HepG2 (cell line): ENCODE measurements around the gene UNC93A. TPM values are rescaled to one million over a fixed set of nuclear protein-coding genes. Genes with fewer than 3 reads are reported as not detected.

Experiments
- ARID2 ChIP-seq: sonication (generic); formaldehyde crosslinking; IDR thresholded peaks from 2 replicates; pipeline ENCODE4 v1.8.1; 2022; ENCODE audit warnings: mild to moderate bottlenecking, missing genetic modification reagents, borderline replicate concordance
- ATRX ChIP-seq: sonication (generic); formaldehyde crosslinking; IDR thresholded peaks from 2 replicates; pipeline ENCODE4 v1.4.0; 2020; ENCODE audit warnings: missing genetic modification reagents, borderline replicate concordance
- BHLHE40 ChIP-seq: IDR thresholded peaks from 2 replicates; pipeline ENCODE4 v1.6.1; 2011; ENCODE audit warnings: low read length, improper control_type of control experiment
- CEBPZ ChIP-seq: IDR thresholded peaks from 2 replicates; pipeline ENCODE4 v1.6.1; 2012; ENCODE audit warnings: low read length, improper control_type of control experiment
- ETV6 ChIP-seq: sonication (generic); formaldehyde crosslinking; conservative IDR thresholded peaks from 2 replicates; pipeline ENCODE4 v1.4.0; 2020; ENCODE audit warnings: missing genetic modification reagents
- HDAC1 ChIP-seq: sonication (generic); formaldehyde crosslinking; IDR thresholded peaks from 2 replicates; pipeline ENCODE4 v1.5.1; 2020; ENCODE audit warnings: mild to moderate bottlenecking, missing genetic modification reagents
- MEIS1 ChIP-seq: sonication (generic); formaldehyde crosslinking; IDR thresholded peaks from 2 replicates; pipeline ENCODE4 v1.9.0; 2021; ENCODE audit warnings: mild to moderate bottlenecking, missing genetic modification reagents, moderate library complexity, borderline replicate concordance
- MYPOP ChIP-seq: sonication (generic); formaldehyde crosslinking; IDR thresholded peaks from 2 replicates; pipeline ENCODE4 v1.8.1; 2023; ENCODE audit warnings: mild to moderate bottlenecking, moderate library complexity, missing genetic modification reagents
- MZF1 ChIP-seq: sonication (generic); formaldehyde crosslinking; IDR thresholded peaks from 2 replicates; pipeline ENCODE4 v1.8.1; 2023; ENCODE audit warnings: mild to moderate bottlenecking, missing genetic modification reagents, borderline replicate concordance
- PAX8 ChIP-seq: sonication (generic); formaldehyde crosslinking; IDR thresholded peaks from 2 replicates; pipeline ENCODE4 v1.8.0; 2022; ENCODE audit warnings: mild to moderate bottlenecking, missing genetic modification reagents, borderline replicate concordance
- PBX2 ChIP-seq: IDR thresholded peaks from 2 replicates; pipeline ENCODE4 v1.6.1; 2016; ENCODE audit warnings: control low read depth
- RELA ChIP-seq: sonication (generic); formaldehyde crosslinking; IDR thresholded peaks from 2 replicates; pipeline ENCODE4 v1.4.0; 2020; ENCODE audit warnings: missing genetic modification reagents
- SNAPC5 ChIP-seq: sonication (generic); formaldehyde crosslinking; IDR thresholded peaks from 2 replicates; pipeline ENCODE4 v1.8.1; 2023; ENCODE audit warnings: mild to moderate bottlenecking, missing genetic modification reagents, borderline replicate concordance
- TAF15 ChIP-seq: fragments of 200-400 bp; formaldehyde crosslinking; IDR thresholded peaks from one replicate; pipeline ENCODE4 v1.6.1; 2018; ENCODE audit warnings: mild to moderate bottlenecking, low read depth, low read length; ENCODE audit not compliant: poor library complexity, severe bottlenecking
- TEF ChIP-seq: sonication (generic); formaldehyde crosslinking; IDR thresholded peaks from 2 replicates; pipeline ENCODE4 v1.5.0; 2020; ENCODE audit warnings: missing genetic modification reagents
- THAP11 ChIP-seq: IDR thresholded peaks from 2 replicates; pipeline ENCODE4 v1.6.1; 2016; ENCODE audit warnings: missing biosample characterization, missing genetic modification reagents
- ZBTB33 ChIP-seq: sonication (generic); formaldehyde crosslinking; IDR thresholded peaks from 2 replicates; pipeline ENCODE4 v1.4.0; 2020; ENCODE audit warnings: missing genetic modification reagents
- ZFP62 ChIP-seq: sonication (generic); formaldehyde crosslinking; IDR thresholded peaks from 2 replicates; pipeline ENCODE4 v1.4.0; 2020; ENCODE audit warnings: missing genetic modification reagents
- ZNF225 ChIP-seq: sonication (generic); formaldehyde crosslinking; IDR thresholded peaks from 2 replicates; pipeline ENCODE4 v1.4.0; 2020; ENCODE audit warnings: mild to moderate bottlenecking, missing genetic modification reagents
- ZNF451 ChIP-seq: sonication (generic); formaldehyde crosslinking; IDR thresholded peaks from 2 replicates; pipeline ENCODE4 v1.5.0; 2020; ENCODE audit warnings: mild to moderate bottlenecking, missing genetic modification reagents
- ZNF605 ChIP-seq: sonication (generic); formaldehyde crosslinking; IDR thresholded peaks from 2 replicates; pipeline ENCODE4 v1.8.0; 2022; ENCODE audit warnings: mild to moderate bottlenecking, missing genetic modification reagents
- ZNF737 ChIP-seq: sonication (generic); formaldehyde crosslinking; IDR thresholded peaks from 2 replicates; pipeline ENCODE4 v1.5.0; 2020; ENCODE audit warnings: missing genetic modification reagents, mild to moderate bottlenecking, borderline replicate concordance
- ZNF792 ChIP-seq: IDR thresholded peaks from 2 replicates; pipeline ENCODE4 v1.6.1; 2016
- polyA plus RNA-seq, 8 experiments: library from polyadenylated mRNA; depleted of rRNA in 3 of 8; stranded (reverse) in 7 of 8; unstranded in 1 of 8; fragments of >200 nt; fragmentation: Illumina TruSeq in 4 of 8; extraction: Trizol in 4 of 8; gene quantifications; 2 replicates each; pipeline versions ENCODE4 v1.2.1 to v1.2.3, GENCODE V29; 2011 to 2016; ENCODE audit warnings: low read depth in 4 of 8, missing spikeins in 1 of 8, mixed read lengths in 1 of 8; ENCODE audit not compliant: insufficient read depth in 1 of 8
- total RNA-seq, 5 experiments: library from RNA; depleted of rRNA; stranded (reverse); fragments of >200 nt; fragmentation: Illumina TruSeq; extraction: Trizol; gene quantifications; 2 replicates each; pipeline ENCODE4 v1.2.3, GENCODE V29; 2016; ENCODE audit warnings: low read depth in 1 of 5

Gene UNC93A
- total and polyA plus RNA-seq, 2 of the 13 experiments (the other 11 are each of a cell fraction or from before 2014, with no cell fraction given): 11.0 to 42.7 TPM

GRCh38 chr6:167285077-167285770 is 5.9 kb upstream of the UNC93A start (continued):
- TF ChIP-seq CEBPZ (no peak), MZF1 (CRISPR knock-in tag) (no peak), ZFP62 (no peak), ATRX (CRISPR knock-in tag) (no peak), ETV6 (CRISPR knock-in tag) (no peak), MYPOP (CRISPR knock-in tag) (no peak), SNAPC5 (CRISPR knock-in tag) (no peak), ZNF225 (CRISPR knock-in tag) (0 out of 2 replicates have a peak, but pooled peaks have one; percentile 56), ZNF605 (CRISPR knock-in tag) (peak; percentile 30; the same call in 1 of the 2 replicates), BHLHE40 (no peak), RELA (CRISPR knock-in tag) (no peak), THAP11 (no peak), ZNF792 (CRISPR knock-in tag) (no peak), TEF (no peak), TAF15 (no peak), ZBTB33 (CRISPR knock-in tag) (peak; percentile 88; the same call in 1 of the 2 replicates), ZNF737 (CRISPR knock-in tag) (no peak), PAX8 (CRISPR knock-in tag) (no peak), HDAC1 (CRISPR knock-in tag) (no peak), ARID2 (CRISPR knock-in tag) (no peak), ZNF451 (no peak), MEIS1 (no peak), PBX2 (CRISPR knock-in tag) (no peak)
